ENCODE data around the gene PLPP4. TPM values are rescaled to one million over a fixed set of nuclear protein-coding genes. Genes with fewer than 3 reads are reported as not detected.

Gene PLPP4
- total and polyA plus RNA-seq, 10 of the 15 experiments (the other 5 are each of a cell fraction or from before 2014, with no cell fraction given): 0.08 to 3.1 (median 0.26) TPM; not detected in 3

DNA sequence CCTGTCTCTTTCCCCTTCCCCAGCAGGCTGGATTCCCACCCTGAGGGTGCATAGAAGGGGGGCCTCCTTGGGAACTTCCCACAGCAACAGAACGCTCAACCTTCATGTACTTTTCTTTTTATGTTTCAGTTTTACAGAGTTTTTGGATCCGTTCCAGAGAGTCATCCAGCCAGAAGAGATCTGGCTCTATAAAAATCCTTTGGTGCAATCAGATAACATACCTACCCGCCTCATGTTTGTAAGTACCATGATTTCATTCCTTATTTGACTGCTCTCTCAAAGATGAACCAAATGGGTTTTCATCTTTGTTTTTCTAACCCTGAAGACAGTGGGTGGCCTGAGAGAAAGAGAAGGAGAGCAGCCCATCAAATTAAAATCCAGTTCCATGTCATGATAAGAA lies 46.7 kb downstream of the PLPP4 start:
- TSS peak; percentile 85 for BruUV-seq (replicated peaks)
- H3K27ac ChIP-seq (ENCODE audit: control insufficient read depth, insufficient read depth): no peak overlapping the region
- 13% methylated on average over 3 of the region's 3 CpGs for WGBS (ENCODE audit: insufficient coverage, insufficient replicate concordance, low lambda C conversion rate, missing lambda C conversion rate)
- in situ Hi-C loops (cut with MboI) (no loop called here), intact Hi-C loops (cut with micrococcal nuclease; ENCODE audit: unreplicated experiment) (no loop called here)
- DNase-seq (ENCODE audit: low read depth, low spot score) (no peak), ATAC-seq (no peak), FAIRE-seq (no peak)
- RAD21 ChIA-PET (ENCODE audit: unreplicated experiment): interaction anchor here (1.5 to 1.6 kb wide), 2 partner anchors 19 to 79 kb away, joined by 5 to 6 read pairs; no protein-coding TSS in a partner anchor
- no peak overlapping the region for H2AFZ ChIP-seq (ENCODE audit: control insufficient read depth, low read depth, low read length)
- CTCF ChIA-PET: interaction anchor here (1.5 to 1.6 kb wide), 2 partner anchors 9 to 80 kb away, joined by 3 to 7 read pairs; no protein-coding TSS in a partner anchor
- H3K4me2 ChIP-seq (ENCODE audit: control insufficient read depth, insufficient read depth): no peak overlapping the region
- H3K9me3 ChIP-seq (replicated peaks; ENCODE audit: control insufficient read depth, insufficient read depth, low read length): no peaks in the 10 kb centered on the region; the same call in 2 of the 3 replicates
- no peak overlapping the region for H3K4me3 ChIP-seq
- no peaks in the 10 kb centered on the region for H3K27me3 ChIP-seq (replicated peaks in 1 of 2; ENCODE audit: control insufficient read depth in 2 of 2, insufficient read depth in 2 of 2, low read length in 1 of 2)
- no peak overlapping the region for H3K9ac ChIP-seq (ENCODE audit: control insufficient read depth, insufficient read depth, low read length)
- POLR2A ChIA-PET: no interaction called here
- no peak for TF ChIP-seq RB1 (IDR thresholded peaks at IDR 0.05; ENCODE audit: borderline replicate concordance)
- TF ChIP-seq, protein P1, sequence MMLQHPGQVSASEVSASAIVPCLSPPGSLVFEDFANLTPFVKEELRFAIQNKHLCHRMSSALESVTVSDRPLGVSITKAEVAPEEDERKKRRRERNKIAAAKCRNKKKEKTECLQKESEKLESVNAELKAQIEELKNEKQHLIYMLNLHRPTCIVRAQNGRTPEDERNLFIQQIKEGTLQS (IDR thresholded peaks at IDR 0.05; ENCODE audit: borderline replicate concordance, extremely low read depth, low read depth, low read length): no peak
- no peak for TF ChIP-seq CREB1 (IDR thresholded peaks at IDR 0.05; ENCODE audit: low read depth)
- TF ChIP-seq, protein P2, sequence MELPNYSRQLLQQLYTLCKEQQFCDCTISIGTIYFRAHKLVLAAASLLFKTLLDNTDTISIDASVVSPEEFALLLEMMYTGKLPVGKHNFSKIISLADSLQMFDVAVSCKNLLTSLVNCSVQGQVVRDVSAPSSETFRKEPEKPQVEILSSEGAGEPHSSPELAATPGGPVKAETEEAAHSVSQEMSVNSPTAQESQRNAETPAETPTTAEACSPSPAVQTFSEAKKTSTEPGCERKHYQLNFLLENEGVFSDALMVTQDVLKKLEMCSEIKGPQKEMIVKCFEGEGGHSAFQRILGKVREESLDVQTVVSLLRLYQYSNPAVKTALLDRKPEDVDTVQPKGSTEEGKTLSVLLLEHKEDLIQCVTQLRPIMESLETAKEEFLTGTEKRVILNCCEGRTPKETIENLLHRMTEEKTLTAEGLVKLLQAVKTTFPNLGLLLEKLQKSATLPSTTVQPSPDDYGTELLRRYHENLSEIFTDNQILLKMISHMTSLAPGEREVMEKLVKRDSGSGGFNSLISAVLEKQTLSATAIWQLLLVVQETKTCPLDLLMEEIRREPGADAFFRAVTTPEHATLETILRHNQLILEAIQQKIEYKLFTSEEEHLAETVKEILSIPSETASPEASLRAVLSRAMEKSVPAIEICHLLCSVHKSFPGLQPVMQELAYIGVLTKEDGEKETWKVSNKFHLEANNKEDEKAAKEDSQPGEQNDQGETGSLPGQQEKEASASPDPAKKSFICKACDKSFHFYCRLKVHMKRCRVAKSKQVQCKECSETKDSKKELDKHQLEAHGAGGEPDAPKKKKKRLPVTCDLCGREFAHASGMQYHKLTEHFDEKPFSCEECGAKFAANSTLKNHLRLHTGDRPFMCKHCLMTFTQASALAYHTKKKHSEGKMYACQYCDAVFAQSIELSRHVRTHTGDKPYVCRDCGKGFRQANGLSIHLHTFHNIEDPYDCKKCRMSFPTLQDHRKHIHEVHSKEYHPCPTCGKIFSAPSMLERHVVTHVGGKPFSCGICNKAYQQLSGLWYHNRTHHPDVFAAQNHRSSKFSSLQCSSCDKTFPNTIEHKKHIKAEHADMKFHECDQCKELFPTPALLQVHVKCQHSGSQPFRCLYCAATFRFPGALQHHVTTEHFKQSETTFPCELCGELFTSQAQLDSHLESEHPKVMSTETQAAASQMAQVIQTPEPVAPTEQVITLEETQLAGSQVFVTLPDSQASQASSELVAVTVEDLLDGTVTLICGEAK (IDR thresholded peaks at IDR 0.05; ENCODE audit: borderline replicate concordance): no peak
- TF ChIP-seq SIX5 (IDR thresholded peaks at IDR 0.05; ENCODE audit: low read depth, low read length, severe bottlenecking): no peak
- TF ChIP-seq MXI1 (IDR thresholded peaks at IDR 0.05; ENCODE audit: low read depth, low read length): no peak
- TF ChIP-seq, protein P3, sequence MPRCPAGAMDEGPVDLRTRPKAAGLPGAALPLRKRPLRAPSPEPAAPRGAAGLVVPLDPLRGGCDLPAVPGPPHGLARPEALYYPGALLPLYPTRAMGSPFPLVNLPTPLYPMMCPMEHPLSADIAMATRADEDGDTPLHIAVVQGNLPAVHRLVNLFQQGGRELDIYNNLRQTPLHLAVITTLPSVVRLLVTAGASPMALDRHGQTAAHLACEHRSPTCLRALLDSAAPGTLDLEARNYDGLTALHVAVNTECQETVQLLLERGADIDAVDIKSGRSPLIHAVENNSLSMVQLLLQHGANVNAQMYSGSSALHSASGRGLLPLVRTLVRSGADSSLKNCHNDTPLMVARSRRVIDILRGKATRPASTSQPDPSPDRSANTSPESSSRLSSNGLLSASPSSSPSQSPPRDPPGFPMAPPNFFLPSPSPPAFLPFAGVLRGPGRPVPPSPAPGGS (IDR thresholded peaks at IDR 0.05; ENCODE audit: borderline replicate concordance, insufficient read depth, low read depth, low read length, poor library complexity, severe bottlenecking): no peak
- no peak for TF ChIP-seq SMARCA5 (IDR thresholded peaks at IDR 0.05)
- SMC1A ChIA-PET (ENCODE audit: uncharacterized antibody, unreplicated experiment): interaction anchor here (1.4 to 1.7 kb wide), 2 partner anchors 23 to 80 kb away, joined by 4 to 5 read pairs; no protein-coding TSS in a partner anchor
- no peaks in the 10 kb centered on the region for H3K79me2 ChIP-seq (ENCODE audit: control insufficient read depth, insufficient read depth, low read length)
- H3K36me3 ChIP-seq (ENCODE audit: control insufficient read depth in 2 of 2, insufficient read depth in 2 of 2, low read length in 1 of 2): no peaks in the 10 kb centered on the region
- peaks cover 5% of the 10 kb centered on the region; the same call in 1 of the 2 replicates for H3K4me1 ChIP-seq (ENCODE audit: control insufficient read depth, insufficient read depth, low read length)
- H4K20me1 ChIP-seq (ENCODE audit: control insufficient read depth, insufficient read depth): no peaks in the 10 kb centered on the region

Measured in GM12878 (cell line).